Adipocyte (in vitro differentiated cells): ENCODE data around the gene TMEM82.
A peak's percentile ranks its signal among the peaks of the same experiment; 100 is the strongest.
"Not testable (repeated sequence)": the region's sequence is repeated elsewhere in the genome, so short reads cannot be mapped to it uniquely, and the experiment has no call there.

Source experiments
- DNase-seq: peaks from one replicate; pipeline ENCODE4 v3.0.0-alpha.2; 2015; ENCODE audit warnings: low read depth
- H3K27me3 ChIP-seq: replicated peaks from 2 replicates; pipeline ENCODE4 v1.7.0; 2013; ENCODE audit warnings: mild to moderate bottlenecking, low read length, moderate library complexity; ENCODE audit not compliant: control insufficient read depth, insufficient read depth
- H3K36me3 ChIP-seq: 2 replicates; pipeline ENCODE4 v1.7.0; 2013; ENCODE audit warnings: low read length, mild to moderate bottlenecking, moderate library complexity; ENCODE audit not compliant: control insufficient read depth, insufficient read depth, severe bottlenecking
- H3K4me1 ChIP-seq: 2 replicates; pipeline ENCODE4 v1.7.0; 2013; ENCODE audit warnings: mild to moderate bottlenecking, low read length, moderate library complexity; ENCODE audit not compliant: control insufficient read depth, insufficient read depth
- H3K4me3 ChIP-seq: 2 replicates; pipeline ENCODE4 v1.7.0; 2013; ENCODE audit warnings: mild to moderate bottlenecking, low read length, moderate library complexity
- H3K9ac ChIP-seq: 2 replicates; pipeline ENCODE4 v1.7.0; 2013; ENCODE audit warnings: mild to moderate bottlenecking, low read length, moderate library complexity
- H3K9me3 ChIP-seq: 2 replicates; pipeline ENCODE4 v1.7.0; 2013; ENCODE audit warnings: mild to moderate bottlenecking, low read length, moderate library complexity; ENCODE audit not compliant: control insufficient read depth

Gene TMEM82

DNA sequence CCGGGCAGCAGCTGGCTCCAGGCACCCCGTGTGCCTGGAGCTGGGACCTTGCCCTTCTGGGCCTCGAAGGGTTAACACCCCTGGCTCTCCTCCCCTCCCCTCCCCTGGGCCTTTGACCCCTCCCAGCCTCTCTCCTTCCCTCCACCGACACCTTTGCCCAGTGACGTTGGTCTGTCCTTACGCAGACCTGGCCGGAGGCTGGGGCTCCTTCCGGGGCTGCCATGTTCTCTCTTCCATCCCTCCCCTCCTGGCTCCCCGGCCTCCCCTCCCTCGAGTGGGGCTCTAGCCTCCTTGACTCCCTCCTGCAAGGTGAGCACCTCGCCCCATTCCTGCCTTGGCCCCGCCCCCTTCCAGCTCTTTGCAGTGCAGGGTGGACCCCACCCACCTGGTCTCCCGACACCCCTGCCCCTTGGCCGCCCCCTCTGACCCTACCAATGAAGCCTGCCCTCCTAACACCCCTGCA lies at the start of gene TMEM82:
TSS of gene TMEM82 (plus strand) at position 161 of the 463 bp plus-strand sequence. CDS start at position 222, 61 bp downstream.
- no peak within 1 kb of the TSS for H3K4me3 ChIP-seq
- no peaks in the 10 kb centered on the region for H3K27me3 ChIP-seq
- no peaks in the 10 kb centered on the region for H3K9me3 ChIP-seq
- no peak within 1 kb of the TSS for H3K9ac ChIP-seq
- H3K36me3 ChIP-seq, result no peaks in the 10 kb centered on the region
- no peak for DNase-seq
- H3K4me1 ChIP-seq, result peaks cover 2% of the 10 kb centered on the region

DNA sequence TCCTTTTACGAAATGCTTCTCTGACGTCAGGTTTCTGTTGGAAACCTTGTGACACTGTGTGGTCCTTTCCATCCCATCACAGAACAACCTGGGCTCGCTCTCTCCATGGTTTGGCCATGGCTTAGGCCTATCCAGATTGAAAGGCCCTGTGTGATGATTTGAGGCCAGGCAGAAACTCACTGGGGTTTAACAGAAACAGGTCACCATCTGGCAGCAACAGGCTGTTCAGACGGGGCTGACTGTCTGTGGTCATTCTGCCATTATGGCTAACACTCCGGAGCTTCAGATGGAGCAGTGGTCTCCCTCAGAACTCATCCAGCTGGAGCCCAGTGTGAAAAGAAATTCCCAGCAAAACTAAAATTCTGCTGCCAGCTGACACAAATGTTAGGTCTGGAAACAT lies 48.9 kb upstream of the TMEM82 start:
- no peak overlapping the region for H3K9ac ChIP-seq
- no peaks in the 10 kb centered on the region for H3K9me3 ChIP-seq
- peaks cover 26% of the 10 kb centered on the region for H3K4me1 ChIP-seq
- H3K27me3 ChIP-seq, result no peaks in the 10 kb centered on the region
- peaks cover 15% of the 10 kb centered on the region for H3K36me3 ChIP-seq
- no peak for DNase-seq
- H3K4me3 ChIP-seq, result no peak overlapping the region

DNA sequence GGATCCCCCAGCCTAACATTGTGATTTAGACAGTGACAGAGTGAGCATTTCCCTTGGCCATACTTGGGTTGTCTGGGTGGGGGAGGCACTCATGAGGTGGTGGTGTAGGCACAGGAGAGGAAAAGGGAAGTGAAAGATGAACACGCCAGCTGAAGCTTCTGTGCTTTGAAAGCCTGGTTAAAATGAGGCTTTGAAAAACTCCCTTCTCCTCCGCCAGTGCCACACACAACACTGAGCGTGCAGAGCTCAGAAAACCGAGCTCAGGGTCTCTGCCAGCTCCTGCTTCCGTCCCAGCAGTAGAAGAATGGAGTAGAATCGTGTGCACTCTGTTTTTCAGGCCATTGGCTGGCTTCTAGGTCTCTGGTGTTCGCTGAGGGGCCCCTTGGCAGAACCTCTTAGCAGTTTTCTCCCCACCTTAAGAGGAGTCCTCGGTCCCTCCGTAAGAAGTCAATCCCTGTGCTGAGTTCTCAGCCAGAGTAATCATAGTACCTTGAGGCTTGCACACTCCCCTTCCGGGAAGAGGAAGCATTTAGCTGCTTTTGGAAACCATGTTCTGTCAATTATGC lies 45.3 kb upstream of the TMEM82 start:
- Histone ChIP-seq H3K4me3 (no peak overlapping the region), H3K4me1 (peaks cover 19% of the 10 kb centered on the region), H3K9me3 (no peaks in the 10 kb centered on the region), H3K27me3 (no peaks in the 10 kb centered on the region), H3K36me3 (peaks cover 10% of the 10 kb centered on the region), H3K9ac (no peak overlapping the region)
- DNase-seq, result no peak

DNA sequence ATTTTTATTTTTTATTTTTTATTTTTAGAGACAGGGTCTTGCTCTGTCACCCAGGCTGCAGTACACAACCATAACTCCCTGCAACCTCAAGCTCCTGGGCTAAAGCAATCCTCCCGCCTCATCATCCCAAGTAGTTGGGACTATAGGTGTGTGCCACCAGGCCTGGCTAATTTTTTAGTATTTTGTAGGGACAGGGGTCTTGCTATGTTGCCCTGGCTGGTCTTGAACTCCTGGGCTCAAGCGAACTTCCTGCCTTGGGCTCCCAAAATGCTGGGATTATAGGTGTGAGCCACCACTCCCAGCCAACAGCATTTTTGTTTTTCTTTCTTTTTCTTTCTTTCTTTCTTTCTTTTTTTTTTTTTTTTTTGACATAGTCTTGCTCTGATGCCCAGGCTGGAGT lies 44.1 kb upstream of the TMEM82 start:
- no peak for DNase-seq
- Histone ChIP-seq H3K36me3 (peaks cover 10% of the 10 kb centered on the region), H3K9me3 (no peaks in the 10 kb centered on the region), H3K4me1 (peaks cover 22% of the 10 kb centered on the region), H3K4me3 (no peak overlapping the region), H3K27me3 (no peaks in the 10 kb centered on the region), H3K9ac (no peak overlapping the region)

DNA sequence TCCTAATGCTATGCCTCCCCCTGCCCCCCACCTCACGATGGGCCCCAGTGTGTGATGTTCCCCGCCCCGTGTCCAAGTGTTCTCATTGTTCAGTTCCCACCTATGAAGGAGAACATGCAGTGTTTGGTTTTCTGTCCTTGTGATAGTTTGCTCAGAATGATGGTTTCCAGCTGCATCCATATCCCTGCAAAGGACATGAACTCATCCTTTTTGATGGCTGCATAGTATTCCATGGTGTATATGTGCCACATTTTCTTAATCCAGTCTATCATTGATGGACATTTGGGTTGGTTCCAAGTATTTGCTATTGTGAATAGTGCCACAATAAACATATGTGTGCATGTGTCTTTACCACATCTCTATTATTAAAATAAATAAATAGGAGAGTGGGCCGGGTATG lies 43.0 kb upstream of the TMEM82 start:
- H3K27me3 ChIP-seq, H3K9ac ChIP-seq, H3K4me3 ChIP-seq, DNase-seq, H3K9me3 ChIP-seq: not testable (repeated sequence)
- peaks cover 10% of the 10 kb centered on the region for H3K36me3 ChIP-seq
- peaks cover 29% of the 10 kb centered on the region for H3K4me1 ChIP-seq

DNA sequence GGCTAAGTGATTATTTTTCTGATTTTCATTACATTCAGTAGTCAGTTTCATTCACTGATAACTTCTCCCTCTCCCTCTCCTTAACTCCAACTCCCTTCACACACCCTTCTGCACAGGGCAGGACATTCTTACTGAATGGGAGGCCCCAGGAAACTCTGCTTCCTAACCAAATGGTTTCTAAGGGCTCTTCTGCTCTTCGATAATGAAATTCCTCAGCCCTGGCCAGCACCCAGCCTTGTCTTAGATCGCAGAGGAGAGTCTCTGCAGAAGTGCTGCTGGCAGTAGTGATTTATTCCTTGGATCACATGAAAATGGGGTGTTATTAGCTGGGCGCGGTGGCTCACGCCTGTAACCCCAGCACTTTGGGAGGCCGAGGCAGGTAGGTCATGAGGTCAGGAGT lies 41.8 kb upstream of the TMEM82 start:
- peaks cover 41% of the 10 kb centered on the region for H3K4me1 ChIP-seq
- no peak for DNase-seq
- no peaks in the 10 kb centered on the region for H3K9me3 ChIP-seq

DNA sequence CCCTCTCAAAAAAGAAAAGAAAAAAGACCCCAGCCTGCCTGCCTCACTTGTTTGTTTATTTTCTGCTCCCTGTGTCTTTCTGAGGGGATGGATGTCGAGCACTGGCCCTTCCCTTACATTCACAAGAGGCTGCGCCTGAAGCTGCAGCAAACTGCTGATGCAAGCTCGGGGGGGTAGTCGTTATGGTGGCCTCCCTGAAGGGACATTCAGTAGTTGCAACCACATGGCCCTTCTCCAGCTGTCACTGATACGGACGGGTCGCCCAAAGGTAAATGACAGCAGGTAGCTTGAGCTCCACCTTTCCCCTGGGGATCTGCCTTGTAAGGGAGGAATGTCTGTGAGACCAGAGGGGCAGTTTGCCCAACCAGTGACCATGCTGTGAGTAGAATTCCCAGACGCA lies 40.5 kb upstream of the TMEM82 start:
- DNase-seq, result no peak
- Histone ChIP-seq H3K4me1 (peaks cover 49% of the 10 kb centered on the region), H3K4me3 (no peak overlapping the region), H3K27me3 (no peaks in the 10 kb centered on the region), H3K9me3 (no peaks in the 10 kb centered on the region), H3K9ac (no peak overlapping the region), H3K36me3 (peaks cover 17% of the 10 kb centered on the region)

More for the DNA sequence above, 41.8 kb upstream of the TMEM82 start:
- Histone ChIP-seq H3K4me3 (no peak overlapping the region), H3K27me3 (no peaks in the 10 kb centered on the region), H3K9ac (no peak overlapping the region), H3K36me3 (peaks cover 13% of the 10 kb centered on the region)

DNA sequence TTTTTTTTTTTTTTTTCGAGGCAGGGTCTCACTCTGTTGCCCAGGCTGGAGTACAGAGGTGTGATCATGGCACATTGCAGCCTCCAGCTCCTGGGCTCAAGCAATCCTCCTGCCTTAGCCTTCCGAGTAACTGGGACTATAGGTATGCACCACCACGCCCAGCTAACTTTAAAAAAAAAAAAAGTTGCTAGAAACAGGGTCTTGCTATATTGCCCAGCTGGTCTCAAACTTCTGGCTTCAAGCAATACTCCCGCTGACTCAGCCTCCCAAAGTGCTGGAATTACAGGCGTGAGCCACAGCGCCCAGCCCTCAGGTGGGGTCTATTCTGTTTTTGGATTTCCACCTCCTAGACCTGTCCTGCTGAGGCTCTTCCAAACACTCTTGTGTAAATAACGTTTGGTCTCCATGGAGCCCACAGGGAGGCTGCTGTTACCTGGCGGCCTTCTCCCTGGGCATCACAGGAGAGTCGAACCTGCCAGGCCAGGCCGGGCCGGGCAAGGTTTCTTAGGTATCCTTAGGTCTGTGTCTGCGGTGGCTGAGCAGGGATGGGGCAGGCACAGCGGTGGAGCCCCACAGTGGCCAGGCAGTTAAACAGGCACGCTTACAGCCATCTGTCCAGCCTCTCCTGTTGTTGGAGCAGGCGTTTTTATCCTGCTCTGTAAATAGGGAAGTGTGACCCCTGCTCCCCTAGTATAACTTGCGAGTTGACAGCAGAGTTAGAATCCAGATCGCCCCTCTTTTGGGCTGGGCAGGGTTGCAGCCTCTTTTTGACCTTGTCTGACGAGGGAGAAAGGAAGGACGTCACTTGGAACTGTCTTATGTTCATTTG lies 39.4 kb upstream of the TMEM82 start:
- no peaks in the 10 kb centered on the region for H3K27me3 ChIP-seq
- H3K9ac ChIP-seq, result peak overlapping the region; percentile 91
- no peak for DNase-seq
- peaks cover 59% of the 10 kb centered on the region for H3K4me1 ChIP-seq
- H3K9me3 ChIP-seq, result no peaks in the 10 kb centered on the region
- peaks cover 9% of the 10 kb centered on the region for H3K36me3 ChIP-seq
- H3K4me3 ChIP-seq, result peak overlapping the region; percentile 44

DNA sequence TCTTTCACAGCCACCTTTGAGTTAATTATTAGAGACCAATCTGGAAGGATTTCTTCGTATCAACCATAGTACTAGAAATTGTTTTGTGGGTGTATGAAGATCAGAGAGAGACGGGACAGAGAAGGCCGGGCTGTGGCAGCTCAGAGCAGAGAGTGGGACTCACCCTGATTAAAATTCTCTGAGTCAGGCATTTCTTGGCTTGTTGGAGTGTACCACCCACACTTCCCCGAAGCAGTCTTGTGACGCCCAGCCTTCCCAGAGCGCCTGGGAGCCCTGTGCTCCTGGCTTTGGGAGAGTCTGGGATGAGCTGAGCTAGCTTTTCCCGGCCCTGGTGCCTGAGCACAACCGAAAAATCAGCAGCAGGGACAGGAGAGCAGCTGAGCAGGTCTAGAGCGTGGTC lies 38.7 kb upstream of the TMEM82 start:
- Histone ChIP-seq H3K9ac (peak overlapping the region; percentile 91), H3K9me3 (no peaks in the 10 kb centered on the region), H3K27me3 (no peaks in the 10 kb centered on the region), H3K4me1 (peaks cover 59% of the 10 kb centered on the region), H3K4me3 (peak overlapping the region; percentile 53), H3K36me3 (peaks cover 9% of the 10 kb centered on the region)
- DNase-seq, result peak; percentile 94

DNA sequence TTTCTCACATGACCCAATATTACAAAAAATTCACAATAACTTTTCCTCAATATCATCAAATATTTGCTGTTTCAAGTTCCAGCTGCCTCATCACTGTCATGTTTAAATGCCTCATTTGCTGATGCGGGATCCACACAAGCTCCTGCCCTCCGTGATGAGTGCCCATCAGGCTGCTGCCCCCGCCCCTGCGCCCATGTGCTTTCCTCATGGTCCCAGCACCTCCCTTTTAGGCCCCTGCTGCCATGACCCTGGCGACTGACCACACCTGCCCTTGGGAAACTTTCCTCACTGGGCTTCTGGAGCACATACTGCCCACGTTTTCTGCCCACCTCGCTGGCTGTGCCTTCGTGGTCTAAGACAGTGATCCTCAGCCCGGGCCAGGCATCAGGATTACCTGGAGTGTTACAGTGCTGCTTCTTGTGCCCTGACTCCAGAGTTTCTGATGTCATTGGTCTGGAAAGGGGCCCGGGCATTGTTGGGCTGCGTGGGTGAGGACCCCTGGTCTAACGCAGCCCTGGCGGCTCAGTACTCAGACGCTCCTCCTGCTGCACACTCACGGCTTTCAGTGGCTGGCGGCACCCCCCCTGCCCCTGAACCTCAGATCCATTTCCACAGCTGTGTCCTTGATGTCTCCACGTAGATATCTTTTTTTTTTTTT lies 37.6 kb upstream of the TMEM82 start:
- peak; percentile 12 for DNase-seq
- Histone ChIP-seq H3K27me3 (no peaks in the 10 kb centered on the region), H3K9me3 (no peaks in the 10 kb centered on the region), H3K36me3 (peaks cover 9% of the 10 kb centered on the region), H3K9ac (peak overlapping the region; percentile 91), H3K4me3 (peak overlapping the region; percentile 53), H3K4me1 (peaks cover 59% of the 10 kb centered on the region)

DNA sequence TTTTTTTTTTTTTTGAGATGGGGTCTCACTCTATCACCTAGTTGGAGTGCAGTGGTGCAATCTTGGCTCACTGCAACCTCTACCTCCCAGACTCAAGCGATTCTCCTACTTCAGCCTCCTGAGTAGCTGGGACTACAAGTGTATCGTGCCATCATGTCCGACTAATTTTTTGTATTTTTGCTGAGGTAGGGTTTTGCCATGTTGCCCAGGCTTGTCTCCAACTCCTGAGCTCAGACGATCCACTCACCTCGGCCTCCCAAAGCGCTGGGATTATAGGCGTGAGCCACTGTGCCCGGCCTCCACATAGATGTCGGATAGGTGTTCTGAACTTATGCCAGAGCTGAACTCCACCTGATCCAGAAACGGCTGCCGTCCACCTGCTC lies 37.1 kb upstream of the TMEM82 start:
- Histone ChIP-seq H3K9ac (no peak overlapping the region), H3K4me3 (no peak overlapping the region), H3K4me1 (peaks cover 57% of the 10 kb centered on the region), H3K36me3 (peaks cover 9% of the 10 kb centered on the region), H3K9me3 (no peaks in the 10 kb centered on the region), H3K27me3 (no peaks in the 10 kb centered on the region)
- DNase-seq, result no peak
